Peyer's patch (tissue), 4 donors: ENCODE measurements around the gene ANKFY1.

Source experiments
- CTCF ChIP-seq, 6 experiments: fragments of 450-650 bp in 4 of 6; fragments of 200-600 bp in 2 of 6; sonication (generic) in 1 of 6; IDR thresholded peaks; one replicate each; pipeline ENCODE4 v1.5.1; 2017 to 2019; ENCODE audit warnings: antibody characterized with exemption in 6 of 6, mild to moderate bottlenecking in 3 of 6, moderate library complexity in 1 of 6
- POLR2A ChIP-seq, 2 donors: fragments of 450-650 bp; IDR thresholded peaks; one replicate each; pipeline ENCODE4 v1.5.1; 2017; ENCODE audit warnings: antibody characterized with exemption in 2 of 2, mild to moderate bottlenecking in 2 of 2, moderate library complexity in 2 of 2

- TF ChIP-seq CTCF (IDR thresholded peaks at IDR 0.05), result no peak
- no peak for TF ChIP-seq POLR2A (IDR thresholded peaks at IDR 0.05)
These were observed 12.9 kb downstream of the ANKFY1 start for GRCh38 chr17:4250887-4251286.
